ENCODE data around the gene MRPL49. TPM values are rescaled to one million over a fixed set of nuclear protein-coding genes. Genes with fewer than 3 reads are reported as not detected.

Gene MRPL49
- polyA plus RNA-seq, 3 donors from 2014 or later = 98.3 to 113 (median 105) TPM

DNA sequence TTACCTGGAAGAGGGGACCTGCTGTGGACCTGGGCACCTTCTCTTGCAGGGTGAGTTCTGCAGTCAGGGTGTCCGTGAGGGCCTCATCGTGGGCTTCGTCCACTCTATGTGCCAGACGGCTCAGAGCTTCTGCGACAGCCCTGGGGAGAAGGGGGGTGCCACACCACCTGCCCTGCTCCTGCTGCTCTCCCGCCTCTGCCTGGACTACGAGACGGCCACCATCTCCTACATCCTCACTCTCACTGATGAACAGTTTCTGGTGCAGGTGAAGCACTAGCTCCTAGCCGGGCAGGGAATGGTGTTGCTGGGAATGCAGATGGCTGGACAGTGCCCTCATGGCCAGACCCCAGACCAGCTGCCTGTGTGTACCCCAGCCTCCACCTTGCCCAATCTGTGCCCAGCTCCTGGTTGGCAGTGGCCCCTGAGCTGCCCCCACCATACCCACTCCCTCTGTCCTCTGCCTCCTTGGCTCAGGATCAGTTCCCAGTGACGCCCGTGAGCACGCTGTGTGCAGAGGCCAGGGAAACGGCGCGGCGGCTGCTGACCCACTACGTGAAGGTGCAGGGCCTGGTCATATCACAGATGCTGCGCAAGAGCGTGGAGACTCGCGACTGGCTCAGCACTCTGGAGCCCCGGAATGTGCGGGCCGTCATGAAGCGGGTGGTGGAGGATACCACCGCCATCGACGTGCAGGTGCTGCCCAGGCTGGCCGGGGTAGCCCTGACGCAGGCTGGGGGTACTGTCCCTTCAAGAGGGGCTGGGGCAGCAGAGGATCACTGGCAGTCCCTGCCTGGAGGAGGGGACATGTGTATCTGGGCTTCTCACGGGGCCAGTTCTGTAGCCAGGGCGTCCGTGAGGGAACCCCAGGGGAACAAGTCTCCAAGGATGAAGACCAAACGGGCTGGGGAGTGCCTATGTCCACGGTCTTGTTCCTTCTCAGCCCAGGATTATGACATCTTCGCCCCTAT is 12.6 kb upstream of the MRPL49 start:
- H3K36me3 Mint-ChIP-seq = peaks cover 2 to 12% (median 4%) of the 10 kb centered on the region in 3 donors
- peaks cover 7 to 11% (median 8%) of the 10 kb centered on the region in 3 donors for H3K27me3 Mint-ChIP-seq (ENCODE audit: low read depth in 3 of 3)
- H3K4me3 Mint-ChIP-seq = no peak overlapping the region
- DNase-seq = no peak
- H3K4me1 Mint-ChIP-seq = peaks cover 38 to 54% of the 10 kb centered on the region in 2 donors
- H3K27ac Mint-ChIP-seq = peak overlapping the region; percentile 59 to 84 (median 72)
- H3K9me3 Mint-ChIP-seq = no peaks in the 10 kb centered on the region

DNA sequence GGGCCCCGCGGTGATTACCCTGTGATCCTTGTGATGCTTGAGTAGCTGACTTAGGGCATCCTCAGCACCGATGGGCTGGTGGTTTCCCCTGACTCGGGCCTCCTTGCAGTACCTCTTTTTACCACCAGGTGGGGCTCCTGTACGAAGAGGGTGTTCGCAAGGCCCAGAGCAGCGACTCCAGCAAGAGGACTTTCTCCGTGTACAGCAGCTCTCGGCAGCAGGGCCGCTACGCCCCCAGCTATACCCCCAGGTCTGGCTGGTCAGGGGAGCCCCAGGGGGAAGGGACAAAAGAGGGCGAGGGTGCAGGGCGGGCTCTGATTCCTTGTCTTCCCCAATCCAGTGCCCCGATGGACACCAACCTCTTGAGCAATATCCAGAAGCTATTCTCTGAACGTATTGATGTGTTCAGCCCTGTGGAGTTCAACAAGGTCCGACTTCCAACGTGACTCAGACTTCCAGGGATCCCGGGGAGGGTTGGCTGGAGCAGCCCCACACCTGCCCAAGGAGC is 11.7 kb upstream of the MRPL49 start:
- H3K36me3 Mint-ChIP-seq = peaks cover 0 to 10% (median 4%) of the 10 kb centered on the region in 3 donors
- H3K27ac Mint-ChIP-seq = peak overlapping the region; percentile 59 to 85 (median 78)
- H3K27me3 Mint-ChIP-seq (ENCODE audit: low read depth in 3 of 3) = peaks cover 7 to 11% (median 8%) of the 10 kb centered on the region in 3 donors
- peak; percentile 84 to 87 (median 86) for DNase-seq
- peak overlapping the region in 4 of 5 donors; percentile 49 to 65 (median 58) for H3K4me3 Mint-ChIP-seq
- no peaks in the 10 kb centered on the region for H3K9me3 Mint-ChIP-seq
- peaks cover 38 to 49% of the 10 kb centered on the region in 2 donors for H3K4me1 Mint-ChIP-seq

DNA sequence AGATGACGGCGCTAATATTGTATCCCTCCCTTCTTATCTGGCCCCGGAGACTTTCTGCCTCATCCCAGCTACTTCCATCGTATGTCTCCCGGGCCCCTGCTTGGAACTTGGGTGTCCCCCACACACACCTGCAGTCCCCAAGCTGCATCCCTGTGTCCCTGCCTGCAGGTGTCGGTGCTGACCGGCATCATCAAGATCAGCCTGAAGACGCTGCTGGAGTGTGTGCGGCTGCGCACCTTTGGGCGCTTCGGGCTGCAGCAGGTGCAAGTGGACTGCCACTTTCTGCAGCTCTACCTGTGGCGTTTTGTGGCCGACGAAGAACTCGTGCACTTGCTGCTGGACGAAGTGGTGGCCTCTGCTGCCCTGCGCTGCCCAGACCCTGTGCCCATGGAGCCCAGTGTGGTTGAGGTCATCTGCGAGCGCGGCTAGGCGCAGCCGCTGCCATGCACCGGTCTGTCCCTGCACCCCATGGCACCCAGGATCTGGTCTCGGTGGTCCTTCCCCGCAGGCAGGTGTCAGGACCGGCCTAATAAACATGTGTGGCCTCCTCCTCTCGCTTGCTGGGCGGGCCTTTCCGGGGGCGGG is 10.9 kb upstream of the MRPL49 start:
- H3K9me3 Mint-ChIP-seq = no peaks in the 10 kb centered on the region

DNA sequence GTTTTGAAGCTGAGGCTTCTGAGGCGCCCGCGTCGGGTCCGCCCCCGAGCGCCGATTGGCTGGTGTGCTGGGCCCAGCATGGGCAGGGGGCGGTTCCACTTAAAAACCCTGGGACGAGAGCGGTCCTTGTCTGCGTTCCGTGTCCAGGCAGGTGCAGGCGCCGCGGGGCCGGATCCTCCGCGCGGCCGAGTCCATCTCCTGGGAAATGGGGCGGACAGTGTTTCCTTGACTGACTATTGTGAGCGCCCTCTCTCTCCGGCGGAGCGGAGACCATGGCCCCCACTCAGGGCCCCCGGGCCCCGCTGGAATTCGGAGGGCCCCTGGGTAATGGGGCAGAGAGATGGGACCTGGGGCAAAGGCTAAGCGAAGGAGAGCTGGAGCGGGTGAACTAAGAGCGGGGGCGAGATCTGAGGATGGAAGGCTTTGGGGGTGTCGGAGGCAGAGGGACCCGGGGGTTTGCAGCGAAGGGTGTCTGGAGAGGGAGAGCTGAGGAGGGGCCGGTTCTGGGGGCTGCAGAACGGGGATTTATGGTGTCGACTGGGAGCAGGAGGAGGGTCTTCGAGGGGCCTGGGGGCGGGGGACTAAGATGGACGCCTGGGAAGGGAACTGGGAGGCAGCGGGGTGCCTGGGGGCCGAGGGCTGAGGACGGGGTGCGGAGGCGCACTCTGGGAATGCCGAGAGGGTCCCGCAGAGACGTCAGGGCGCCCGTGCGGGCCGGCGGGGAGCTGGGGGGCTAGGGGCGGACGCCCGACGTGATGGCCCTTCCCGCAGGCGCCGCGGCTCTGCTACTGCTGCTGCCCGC is 10.2 kb upstream of the MRPL49 start, which contains the start of gene TM7SF2:
Gene TM7SF2, plus strand, starts transcription at position 129 of the 802 bp plus-strand sequence. Its CDS starts 144 bp downstream, at position 273.
- Mint-ChIP-seq H3K4me3 (peak within 1 kb of the TSS; percentile 86 to 88 (median 86)), H3K27me3 (ENCODE audit: low read depth in 3 of 3) (peaks cover 7 to 15% (median 11%) of the 10 kb centered on the region in 3 donors), H3K27ac (peak within 1 kb of the TSS; percentile 59 to 89 (median 82)), H3K36me3 (peaks cover 0 to 3% (median 0%) of the 10 kb centered on the region in 3 donors), H3K4me1 (peaks cover 34 to 47% of the 10 kb centered on the region in 2 donors), H3K9me3 (no peaks in the 10 kb centered on the region)
- peak; percentile 90 to 93 (median 91) for DNase-seq

More for the DNA sequence above, 10.9 kb upstream of the MRPL49 start:
- Mint-ChIP-seq H3K27me3 (ENCODE audit: low read depth in 3 of 3) (peaks cover 7 to 11% (median 7%) of the 10 kb centered on the region in 3 donors), H3K4me3 (peak overlapping the region; percentile 86 to 88 (median 86)), H3K27ac (peak overlapping the region; percentile 59 to 89 (median 82)), H3K4me1 (peaks cover 40 to 46% of the 10 kb centered on the region in 2 donors), H3K36me3 (peaks cover 0 to 7% (median 4%) of the 10 kb centered on the region in 3 donors)
- no peak for DNase-seq

DNA sequence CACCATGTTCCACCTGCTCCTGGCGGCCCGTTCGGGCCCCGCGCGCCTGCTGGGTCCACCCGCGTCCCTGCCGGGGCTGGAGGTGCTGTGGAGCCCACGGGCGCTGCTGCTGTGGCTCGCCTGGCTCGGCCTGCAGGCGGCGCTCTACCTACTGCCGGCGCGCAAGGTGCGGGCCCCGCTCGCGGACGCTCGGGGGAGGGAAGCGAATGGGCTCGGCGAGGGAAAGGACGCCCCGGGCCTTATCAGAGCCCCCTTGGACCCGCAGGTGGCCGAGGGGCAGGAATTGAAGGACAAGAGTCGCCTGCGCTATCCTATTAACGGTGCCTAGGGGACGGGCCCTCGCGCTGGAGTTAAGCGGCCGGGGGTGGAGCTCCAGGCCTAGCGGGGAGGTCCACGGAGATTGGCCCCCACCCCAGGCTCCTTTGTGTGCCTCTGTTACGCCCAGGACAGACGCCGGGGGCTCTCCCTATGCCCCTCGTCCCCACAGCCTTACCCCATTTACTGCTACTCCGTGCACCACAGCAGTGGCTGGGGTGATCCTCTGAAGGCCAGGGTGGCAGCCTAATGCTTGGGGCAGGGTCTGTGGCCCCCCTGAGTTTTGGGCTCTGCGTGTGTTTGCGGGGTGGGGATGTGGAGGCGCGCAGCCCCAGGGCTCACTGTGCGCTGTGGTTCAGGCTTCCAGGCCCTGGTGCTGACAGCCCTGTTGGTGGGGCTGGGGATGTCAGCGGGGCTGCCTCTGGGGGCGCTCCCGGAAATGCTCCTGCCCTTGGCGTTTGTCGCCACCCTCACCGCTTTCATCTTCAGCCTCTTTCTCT is 9.4 kb upstream of the MRPL49 start:
- Mint-ChIP-seq H3K27me3 (ENCODE audit: low read depth in 3 of 3) (peaks cover 10 to 21% (median 16%) of the 10 kb centered on the region in 3 donors), H3K4me1 (peaks cover 39 to 52% of the 10 kb centered on the region in 2 donors), H3K36me3 (peaks cover under 1 to 4% (median under 1%) of the 10 kb centered on the region in 3 donors), H3K9me3 (no peaks in the 10 kb centered on the region), H3K27ac (peak overlapping the region; percentile 39 to 83 (median 67)), H3K4me3 (peak overlapping the region; percentile 86 to 88 (median 86))
- peak; percentile 69 to 77 (median 73) for DNase-seq

DNA sequence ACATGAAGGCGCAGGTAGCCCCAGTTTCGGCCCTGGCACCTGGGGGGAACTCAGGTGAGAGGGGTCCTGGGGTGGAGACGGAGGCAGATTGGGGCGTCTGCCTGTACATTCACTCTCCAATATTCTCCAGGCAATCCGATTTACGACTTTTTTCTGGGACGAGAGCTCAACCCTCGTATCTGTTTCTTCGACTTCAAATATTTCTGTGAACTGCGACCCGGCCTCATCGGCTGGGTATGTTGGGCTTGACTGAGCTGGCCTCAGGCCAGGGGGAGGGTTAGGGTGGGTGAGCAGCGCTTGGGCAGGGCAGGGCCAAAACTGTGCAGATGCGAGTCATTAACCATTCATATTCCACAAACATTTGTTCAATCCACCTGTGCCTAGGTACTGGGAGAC is 8.8 kb upstream of the MRPL49 start:
- H3K4me1 Mint-ChIP-seq = peaks cover 44 to 54% of the 10 kb centered on the region in 2 donors
- H3K9me3 Mint-ChIP-seq = no peaks in the 10 kb centered on the region
- DNase-seq = no peak
- H3K27me3 Mint-ChIP-seq (ENCODE audit: low read depth in 3 of 3) = peaks cover 10 to 22% (median 20%) of the 10 kb centered on the region in 3 donors
- H3K27ac Mint-ChIP-seq = peak overlapping the region; percentile 39 to 83 (median 68)
- H3K4me3 Mint-ChIP-seq = peak overlapping the region; percentile 86 to 88 (median 86)
- peaks cover 3 to 7% (median 3%) of the 10 kb centered on the region in 3 donors for H3K36me3 Mint-ChIP-seq

DNA sequence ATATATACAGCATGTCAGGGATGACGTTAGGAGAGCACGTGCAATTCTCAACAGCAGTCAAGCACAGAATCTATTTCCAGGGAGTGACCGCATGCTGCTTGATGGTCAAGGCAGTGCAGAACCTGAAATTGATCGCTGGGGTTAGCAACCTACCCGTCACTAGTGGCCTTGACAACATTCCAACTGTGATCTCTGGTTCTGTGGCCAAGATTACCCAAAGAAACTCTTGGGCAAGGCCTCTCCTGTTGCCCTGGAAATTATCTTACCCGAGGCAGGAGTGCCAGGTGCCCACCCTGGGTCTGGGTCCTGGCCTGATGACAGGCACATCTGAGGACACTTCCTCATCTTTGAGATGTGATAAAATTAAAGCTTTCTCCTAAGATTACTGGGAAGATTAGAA is 8.3 kb upstream of the MRPL49 start:
- H3K4me3 Mint-ChIP-seq = peak overlapping the region; percentile 86 to 88 (median 86)
- peaks cover 10 to 26% (median 20%) of the 10 kb centered on the region in 3 donors for H3K27me3 Mint-ChIP-seq (ENCODE audit: low read depth in 3 of 3)
- peaks cover 3 to 12% (median 3%) of the 10 kb centered on the region in 3 donors for H3K36me3 Mint-ChIP-seq
- no peak for DNase-seq
- peak overlapping the region in 5 of 6 donors; percentile 42 to 83 (median 73) for H3K27ac Mint-ChIP-seq
- H3K9me3 Mint-ChIP-seq = no peaks in the 10 kb centered on the region
- H3K4me1 Mint-ChIP-seq = peaks cover 48 to 55% of the 10 kb centered on the region in 2 donors

DNA sequence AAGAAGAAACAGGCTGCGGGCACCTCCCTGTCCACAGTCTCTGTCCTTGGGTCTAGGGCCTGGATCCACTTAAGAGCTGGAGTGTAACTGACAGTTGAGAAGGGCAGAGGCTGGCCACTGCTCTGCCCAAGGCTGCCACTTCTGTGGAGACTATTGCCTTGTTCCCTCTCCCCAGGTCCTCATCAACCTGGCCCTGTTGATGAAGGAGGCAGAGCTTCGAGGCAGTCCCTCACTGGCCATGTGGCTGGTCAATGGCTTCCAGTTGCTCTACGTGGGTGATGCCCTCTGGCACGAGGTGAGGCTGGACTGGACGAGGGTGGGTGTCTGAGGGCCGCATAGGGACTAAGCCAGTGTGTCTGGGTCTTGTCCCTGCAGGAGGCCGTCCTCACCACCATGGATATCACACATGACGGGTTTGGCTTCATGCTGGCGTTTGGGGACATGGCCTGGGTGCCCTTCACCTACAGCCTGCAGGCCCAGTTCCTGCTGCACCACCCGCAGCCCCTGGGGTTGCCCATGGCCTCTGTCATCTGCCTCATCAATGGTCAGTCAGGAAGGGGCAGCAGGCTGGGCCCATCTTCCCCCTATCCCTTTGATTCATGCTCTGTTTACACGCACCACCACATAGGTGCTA is 7.5 kb upstream of the MRPL49 start:
- DNase-seq = no peak
- no peaks in the 10 kb centered on the region for H3K9me3 Mint-ChIP-seq
- peaks cover 3 to 13% (median 3%) of the 10 kb centered on the region in 3 donors for H3K36me3 Mint-ChIP-seq
- peak overlapping the region in 3 of 6 donors; percentile 9 to 42 (median 17) for H3K27ac Mint-ChIP-seq
- H3K4me1 Mint-ChIP-seq = peaks cover 51 to 55% of the 10 kb centered on the region in 2 donors
- peaks cover 10 to 27% (median 20%) of the 10 kb centered on the region in 3 donors for H3K27me3 Mint-ChIP-seq (ENCODE audit: low read depth in 3 of 3)
- peak overlapping the region in 2 of 5 donors; percentile 25 to 88 for H3K4me3 Mint-ChIP-seq

DNA sequence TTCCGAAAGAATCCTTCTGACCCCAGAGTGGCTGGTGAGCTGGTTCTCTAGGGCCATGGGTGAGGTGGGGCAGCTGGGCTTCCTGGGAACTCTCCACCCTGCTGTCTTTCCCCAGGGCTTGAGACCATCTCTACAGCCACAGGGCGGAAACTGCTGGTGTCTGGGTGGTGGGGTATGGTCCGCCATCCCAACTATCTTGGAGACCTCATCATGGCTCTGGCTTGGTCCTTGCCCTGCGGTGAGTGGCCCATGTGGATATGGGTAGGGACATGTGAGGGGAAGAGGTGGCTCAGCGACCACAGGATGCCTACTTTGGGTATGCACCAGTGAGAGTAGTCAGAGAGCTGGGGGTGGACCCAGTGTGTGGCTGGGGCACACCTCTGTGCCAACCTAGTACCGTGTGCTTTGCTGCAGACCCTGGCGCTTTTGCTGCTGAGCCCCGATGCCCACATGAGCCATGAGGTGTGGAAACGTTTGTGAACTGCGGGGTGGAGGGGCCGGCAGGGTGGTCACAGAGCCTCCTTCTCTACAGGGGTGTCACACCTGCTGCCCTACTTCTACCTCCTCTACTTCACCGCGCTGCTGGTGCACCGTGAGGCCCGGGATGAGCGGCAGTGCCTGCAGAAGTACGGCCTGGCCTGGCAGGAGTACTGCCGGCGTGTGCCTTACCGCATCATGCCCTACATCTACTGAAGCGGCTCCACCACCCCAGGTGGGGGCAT is 6.6 kb upstream of the MRPL49 start:
- DNase-seq = no peak
- H3K4me3 Mint-ChIP-seq = peak overlapping the region; percentile 13 to 90 (median 23)
- H3K4me1 Mint-ChIP-seq = peaks cover 50 to 53% of the 10 kb centered on the region in 2 donors
- peaks cover 10 to 24% (median 15%) of the 10 kb centered on the region in 3 donors for H3K27me3 Mint-ChIP-seq (ENCODE audit: low read depth in 3 of 3)
- H3K36me3 Mint-ChIP-seq = peaks cover 3 to 13% (median 8%) of the 10 kb centered on the region in 3 donors
- H3K9me3 Mint-ChIP-seq = no peaks in the 10 kb centered on the region
- peak overlapping the region in 3 of 6 donors; percentile 27 to 86 (median 40) for H3K27ac Mint-ChIP-seq

DNA sequence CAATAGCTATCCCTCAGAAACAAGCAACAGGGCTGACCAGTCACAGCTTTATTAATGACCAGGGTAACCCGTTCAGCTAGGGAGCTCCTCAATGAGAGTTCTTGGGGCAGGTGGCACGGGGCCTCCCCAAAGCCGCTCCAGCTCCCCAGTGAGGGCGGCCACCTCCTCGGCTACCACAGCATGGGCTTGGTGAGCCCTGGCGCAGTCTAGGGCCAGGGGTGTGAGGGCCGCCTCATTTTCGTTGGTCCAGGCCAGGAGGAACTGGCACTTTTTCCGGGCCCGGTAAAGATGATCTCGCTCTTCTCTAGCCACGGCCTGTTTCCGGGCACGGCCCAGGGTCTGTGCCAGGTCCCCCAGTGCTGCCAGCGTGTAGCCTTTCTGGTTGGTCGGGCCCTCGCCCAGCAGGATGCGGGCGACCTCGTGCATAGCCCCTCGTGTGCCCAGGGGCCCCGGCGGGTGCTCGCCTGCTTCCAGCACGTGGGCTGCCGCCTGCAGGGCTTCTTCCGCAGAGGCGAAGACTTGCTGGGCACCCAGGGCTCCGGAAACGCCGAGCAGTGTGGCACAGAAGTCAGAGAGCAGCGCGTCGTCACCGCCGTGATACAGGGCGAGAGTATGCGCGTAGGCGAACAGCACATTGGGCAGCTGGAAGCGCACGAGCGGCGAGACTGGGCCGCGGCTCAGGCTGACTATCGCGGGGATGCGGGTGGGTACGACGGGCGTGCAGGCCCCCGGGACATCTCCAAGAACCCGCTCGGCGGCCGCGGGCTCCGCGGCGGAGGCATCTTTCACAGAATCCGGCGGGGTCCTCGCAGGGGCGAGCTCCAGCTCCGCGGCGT is 5.5 kb upstream of the MRPL49 start:
- Mint-ChIP-seq H3K4me3 (peak overlapping the region; percentile 84 to 90 (median 88)), H3K36me3 (peaks cover 3 to 13% (median 9%) of the 10 kb centered on the region in 3 donors), H3K27me3 (ENCODE audit: low read depth in 3 of 3) (peaks cover 13 to 18% (median 15%) of the 10 kb centered on the region in 3 donors), H3K9me3 (no peaks in the 10 kb centered on the region), H3K27ac (peak overlapping the region; percentile 77 to 93 (median 88)), H3K4me1 (peaks cover 47 to 53% of the 10 kb centered on the region in 2 donors)
- DNase-seq = peak; percentile 46 to 68 (median 59)
